A549 (cell line): ENCODE measurements around the gene GGTLC2. TPM values are rescaled to one million over a fixed set of nuclear protein-coding genes. Genes with fewer than 3 reads are reported as not detected.

Experiments used
- ATAC-seq, 2 experiments: fragments of 200-7000 bp in 1 of 2; fragments of >200 bp in 1 of 2; cut with Nextera tagmentation in 1 of 2; cut with Tn5 transposase in 1 of 2; 3 replicates each; pipeline versions ENCODE4 v1.8.0 to v1.9.1; 2018 to 2020; ENCODE audit warnings: mild to moderate bottlenecking in 1 of 2, moderate library complexity in 1 of 2
- CTCF ChIA-PET: fragments of 300-600 bp; sonication (Branson Sonifier 250); formaldehyde crosslinking; extraction: SDS; loops from one replicate; lab custom pipeline; 2021; ENCODE audit warnings: antibody characterized with exemption, inconsistent platforms; lab: Yijun Ruan, JAX
- POLR2A ChIA-PET: fragments of 350-600 bp; formaldehyde crosslinking; extraction: SDS; loops from one replicate; lab custom pipeline; 2021; ENCODE audit warnings: antibody characterized with exemption, inconsistent platforms; lab: Yijun Ruan, JAX
- DNase-seq, 2 experiments: peaks; one replicate each; pipeline versions ENCODE4 v3.0.0 to v3.0.0-alpha.2; 2011 to 2016; ENCODE audit warnings: low read depth in 1 of 2, low spot score in 1 of 2
- FAIRE-seq: peaks from 2 replicates; lab custom pipeline; 2011; peaks lifted over from hg19 to GRCh38; lab: Jason Lieb, UNC
- H3K27ac ChIP-seq, 2 experiments: fragments of >200 bp; sonication (Bioruptor Twin); formaldehyde crosslinking; 3 replicates each; pipeline ENCODE4 v1.5.1; 2016 to 2017
- H3K4me1 ChIP-seq: fragments of >200 bp; sonication (Bioruptor Twin); formaldehyde crosslinking; 3 replicates; pipeline ENCODE4 v1.6.1; 2016
- H3K4me2 ChIP-seq: fragments of >200 bp; sonication (Bioruptor Twin); formaldehyde crosslinking; 3 replicates; pipeline ENCODE4 v1.6.1; 2016
- H3K4me3 ChIP-seq: fragments of >200 bp; sonication (Bioruptor Twin); formaldehyde crosslinking; 3 replicates; pipeline ENCODE4 v1.5.1; 2016
- H3K9me3 ChIP-seq: fragments of >200 bp; sonication (Bioruptor Twin); formaldehyde crosslinking; 3 replicates; pipeline ENCODE4 v1.6.1; 2016
- BCL3 ChIP-seq: fragments of >200 bp; sonication (Bioruptor Twin); formaldehyde crosslinking; IDR thresholded peaks from 3 replicates; pipeline ENCODE4 v1.6.1; 2016
- CBX2 ChIP-seq: fragments of 200-600 bp; sonication (generic); IDR thresholded peaks from 2 replicates; pipeline ENCODE4 v1.6.1; 2016; ENCODE audit warnings: low read depth, mild to moderate bottlenecking, borderline replicate concordance
- CHD2 ChIP-seq: fragments of 150-350 bp; IDR thresholded peaks from 2 replicates; pipeline ENCODE4 v1.6.1; 2014; ENCODE audit warnings: low read length; ENCODE audit not compliant: partially characterized antibody
- FOSL2 ChIP-seq, 2 experiments: fragments of 450-650 bp in 1 of 2; fragments of >200 bp in 1 of 2; sonication (Bioruptor Twin) in 1 of 2; formaldehyde crosslinking; IDR thresholded peaks; 2 replicates each; pipeline versions ENCODE4 v1.5.0 to v1.6.1; 2016 to 2020; ENCODE audit warnings: mild to moderate bottlenecking in 1 of 2, moderate library complexity in 1 of 2
- GATA3 ChIP-seq: IDR thresholded peaks from 2 replicates; pipeline ENCODE4 v1.6.1; 2012; ENCODE audit warnings: borderline replicate concordance
- HES2 ChIP-seq: fragments of >200 bp; sonication (Bioruptor Twin); formaldehyde crosslinking; IDR thresholded peaks from 2 replicates; pipeline ENCODE4 v1.6.1; 2016
- HOXB13 ChIP-seq: fragments of 250-450 bp; sonication (Bioruptor Pico); IDR thresholded peaks from 2 replicates; pipeline ENCODE4 v1.5.0; 2020; ENCODE audit warnings: low read depth, mild to moderate bottlenecking, moderate library complexity
- JUN ChIP-seq, 2 experiments: fragments of >200 bp; sonication (Bioruptor Twin); formaldehyde crosslinking; IDR thresholded peaks; 2 replicates in 1 of 2; 3 replicates in 1 of 2; pipeline ENCODE4 v1.6.1; 2016 to 2017
- KDM5A ChIP-seq: fragments of 200-600 bp; sonication (generic); IDR thresholded peaks from 2 replicates; pipeline ENCODE4 v1.6.1; 2016; ENCODE audit warnings: antibody characterized with exemption, mild to moderate bottlenecking
- MAFK ChIP-seq: fragments of 450-650 bp; IDR thresholded peaks from 2 replicates; pipeline ENCODE4 v1.6.1; 2014; ENCODE audit not compliant: partially characterized antibody
- MAZ ChIP-seq: fragments of 150-350 bp; IDR thresholded peaks from 2 replicates; pipeline ENCODE4 v1.6.1; 2014; ENCODE audit warnings: antibody characterized with exemption, low read depth, low read length, borderline replicate concordance
- NPAS2 ChIP-seq: fragments of 250-450 bp; sonication (Bioruptor Pico); IDR thresholded peaks from 2 replicates; pipeline ENCODE4 v1.8.0; 2022; ENCODE audit warnings: mild to moderate bottlenecking, moderate library complexity, borderline replicate concordance
- PBX3 ChIP-seq: IDR thresholded peaks from 2 replicates; pipeline ENCODE4 v1.6.1; 2012
- PHF8 ChIP-seq: fragments of 200-600 bp; sonication (generic); IDR thresholded peaks from 2 replicates; pipeline ENCODE4 v1.6.1; 2016; ENCODE audit warnings: low read depth, mild to moderate bottlenecking, antibody characterized with exemption, moderate library complexity, borderline replicate concordance
- POLR2A ChIP-seq: IDR thresholded peaks from 2 replicates; pipeline ENCODE4 v1.6.1; 2012; ENCODE audit warnings: mild to moderate bottlenecking, low read length
- POLR2AphosphoS2 ChIP-seq: conservative IDR thresholded peaks from 2 replicates; pipeline ENCODE4 v1.6.1; 2012; ENCODE audit warnings: low read length, improper control_type of control experiment, inconsistent platforms
- RARB ChIP-seq: fragments of 250-450 bp; sonication (Bioruptor Pico); IDR thresholded peaks from 2 replicates; pipeline ENCODE4 v1.8.0; 2021; ENCODE audit warnings: mild to moderate bottlenecking, moderate library complexity
- USF2 ChIP-seq: fragments of 450-650 bp; IDR thresholded peaks from 2 replicates; pipeline ENCODE4 v1.6.1; 2014; ENCODE audit warnings: antibody characterized with exemption
- ZFP36 ChIP-seq: fragments of 450-650 bp; IDR thresholded peaks from 2 replicates; pipeline ENCODE4 v1.6.1; 2014; ENCODE audit warnings: borderline replicate concordance; ENCODE audit not compliant: partially characterized antibody
- ZNF302 ChIP-seq: fragments of 250-450 bp; sonication (Bioruptor Pico); IDR thresholded peaks from 2 replicates; pipeline ENCODE4 v1.9.0; 2021; ENCODE audit warnings: inconsistent platforms, mild to moderate bottlenecking, moderate library complexity
- WGBS: methylation state at CpG from one replicate; pipeline ENCODE4 v1.1.6; 2017; ENCODE audit errors: missing lambda C conversion rate; 5-methylcytosine and 5-hydroxymethylcytosine counted together
- polyA plus RNA-seq, 4 experiments: library from polyadenylated mRNA; depleted of rRNA in 3 of 4; stranded (reverse); fragments of >200 nt; fragmentation: RNase III in 1 of 4; extraction: RNeasy Plus Mini Kit Qiagen cat#74134 plus additional on column Dnase treatment in 1 of 4; gene quantifications; 2 replicates in 3 of 4; 3 replicates in 1 of 4; pipeline ENCODE4 v1.2.3, GENCODE V29; 2011 to 2017

Gene GGTLC2
- polyA plus RNA-seq, 2 of the 4 experiments (the other 2 are of a cell fraction) = not detected

- WGBS = 64% methylated on average over 3 of the region's 7 CpGs
- Histone ChIP-seq H3K4me3 (no peak overlapping the region), H3K4me2 (no peak overlapping the region), H3K27ac (no peak overlapping the region), H3K9me3 (no peaks in the 10 kb centered on the region), H3K4me1 (peaks cover 8% of the 10 kb centered on the region; the same call in 1 of the 3 replicates)
- FAIRE-seq (no peak), DNase-seq (no peak), ATAC-seq (no peak)
- ChIA-PET CTCF (interaction anchor here (1.3 to 1.4 kb wide), 2 partner anchors 91 to 154 kb away, joined by 3 to 4 read pairs; no protein-coding TSS in a partner anchor), POLR2A (no interaction called here)
- TF ChIP-seq BCL3 = no peak
- no peak for TF ChIP-seq HOXB13 (CRISPR knock-in tag)
- TF ChIP-seq KDM5A = no peak
- TF ChIP-seq JUN (IDR thresholded peaks at IDR 0.05) = no peak
- TF ChIP-seq RARB (CRISPR knock-in tag) = no peak
- TF ChIP-seq PBX3 = no peak
- no peak for TF ChIP-seq MAZ
- TF ChIP-seq POLR2AphosphoS2 = no peak
- no peak for TF ChIP-seq POLR2A
- TF ChIP-seq FOSL2 (IDR thresholded peaks at IDR 0.05) = no peak
- TF ChIP-seq FOSL2 (CRISPR knock-in tag; IDR thresholded peaks at IDR 0.05) = no peak
- TF ChIP-seq ZNF302 = no peak
- TF ChIP-seq CBX2 = no peak
- TF ChIP-seq CHD2 = no peak
- no peak for TF ChIP-seq GATA3
- no peak for TF ChIP-seq HES2
- TF ChIP-seq PHF8 = no peak
- no peak for TF ChIP-seq NPAS2
- no peak for TF ChIP-seq USF2
Measured at GRCh38 chr22:22618448-22618847, 26.0 kb upstream of the GGTLC2 start.

GRCh38 chr22:22618923-22619322, 25.5 kb upstream of the GGTLC2 start:
- no peak overlapping the region for H3K4me2 ChIP-seq
- no peak overlapping the region for H3K27ac ChIP-seq
- peaks cover 8% of the 10 kb centered on the region; the same call in 1 of the 3 replicates for H3K4me1 ChIP-seq
- H3K4me3 ChIP-seq = no peak overlapping the region
- no peaks in the 10 kb centered on the region for H3K9me3 ChIP-seq
- DNase-seq (no peak), FAIRE-seq (no peak), ATAC-seq (no peak)
- no peak for TF ChIP-seq POLR2A
- TF ChIP-seq MAFK = no peak
- no peak for TF ChIP-seq ZFP36
- WGBS = no CpG with 5 or more reads among the region's 2 CpGs
- ChIA-PET CTCF (interaction anchor here (1.0 to 1.4 kb wide), 3 partner anchors 91 to 155 kb away, joined by 3 to 4 read pairs (median 3); no protein-coding TSS in a partner anchor), POLR2A (no interaction called here)

- FAIRE-seq (no peak), DNase-seq (no peak)
- CTCF ChIA-PET = interaction anchor here (1.0 to 1.4 kb wide), 2 partner anchors 126 to 156 kb away, joined by 3 to 4 read pairs; no protein-coding TSS in a partner anchor
Measured at GRCh38 chr22:22619765-22620414, 24.5 kb upstream of the GGTLC2 start.

More at GRCh38 chr22:22619765-22620414, 24.5 kb upstream of the GGTLC2 start:
- WGBS = 23% methylated on average over 3 of the region's 3 CpGs
- H3K4me2 ChIP-seq = no peak overlapping the region
- no peak overlapping the region for H3K4me3 ChIP-seq
- no peaks in the 10 kb centered on the region for H3K9me3 ChIP-seq
- peaks cover 8% of the 10 kb centered on the region; the same call in 1 of the 3 replicates for H3K4me1 ChIP-seq
- H3K27ac ChIP-seq = no peak overlapping the region
- POLR2A ChIA-PET = no interaction called here
- no peak for ATAC-seq
- no peak for TF ChIP-seq CBX2
- TF ChIP-seq HES2 = no peak
- no peak for TF ChIP-seq USF2
- no peak for TF ChIP-seq POLR2AphosphoS2
- no peak for TF ChIP-seq ZNF302
